ENCODE results near the gene IFT122.

Gene IFT122

DNA sequence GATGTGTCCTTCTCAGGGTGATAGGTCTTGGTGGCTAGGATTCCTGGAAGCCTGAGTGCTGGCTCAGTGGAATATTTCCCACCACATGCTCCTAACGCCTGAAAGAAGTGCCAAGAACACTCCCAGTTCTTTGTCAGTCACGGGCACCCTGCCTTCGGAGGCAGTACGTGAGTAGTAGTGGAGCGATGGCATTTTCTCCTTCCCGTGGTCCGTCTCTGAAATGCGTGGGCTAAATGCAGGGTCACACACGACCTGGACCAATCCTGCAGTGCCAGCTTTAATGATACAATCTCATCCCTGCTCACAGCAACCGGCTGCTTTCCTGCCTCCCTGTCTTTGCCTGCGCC, 117.5 kb downstream of the IFT122 start:
- DNase-seq (ENCODE audit: low spot score): no peak

DNA sequence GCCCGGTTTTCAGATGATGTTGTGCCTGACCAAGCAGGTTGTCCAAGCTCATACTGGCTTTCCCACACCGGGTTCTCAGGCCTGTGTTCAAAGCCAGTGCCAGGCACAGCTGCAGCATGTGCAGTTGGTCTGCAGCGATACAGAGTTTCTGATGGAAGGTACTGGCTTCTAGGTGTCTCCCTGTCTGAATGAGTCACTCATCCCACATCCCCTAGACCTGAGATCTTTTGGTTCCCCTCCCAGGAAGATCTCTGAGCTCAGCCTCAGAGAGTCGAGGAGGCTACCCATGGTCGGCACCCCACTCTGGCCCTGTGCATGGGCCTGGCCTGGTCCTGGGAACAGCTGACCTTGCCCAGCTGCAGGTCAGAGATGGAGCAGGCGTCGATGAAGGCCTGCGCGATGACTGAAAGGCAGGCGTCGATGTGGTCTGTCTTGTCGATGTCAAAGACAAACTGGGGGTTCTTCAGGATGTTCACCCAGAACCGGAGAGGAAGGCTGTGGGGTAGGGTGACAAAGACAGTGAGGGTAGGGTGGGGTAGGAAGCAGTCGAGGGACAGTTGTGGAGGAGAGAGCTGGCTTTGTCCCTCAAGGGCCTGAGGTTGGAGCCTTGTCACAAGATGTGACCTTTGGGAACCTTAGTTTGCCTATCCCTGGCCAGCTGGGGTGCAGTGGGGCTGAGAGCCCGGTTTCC, 118.2 kb downstream of the IFT122 start:
- no peak for DNase-seq (ENCODE audit: low spot score)

DNA sequence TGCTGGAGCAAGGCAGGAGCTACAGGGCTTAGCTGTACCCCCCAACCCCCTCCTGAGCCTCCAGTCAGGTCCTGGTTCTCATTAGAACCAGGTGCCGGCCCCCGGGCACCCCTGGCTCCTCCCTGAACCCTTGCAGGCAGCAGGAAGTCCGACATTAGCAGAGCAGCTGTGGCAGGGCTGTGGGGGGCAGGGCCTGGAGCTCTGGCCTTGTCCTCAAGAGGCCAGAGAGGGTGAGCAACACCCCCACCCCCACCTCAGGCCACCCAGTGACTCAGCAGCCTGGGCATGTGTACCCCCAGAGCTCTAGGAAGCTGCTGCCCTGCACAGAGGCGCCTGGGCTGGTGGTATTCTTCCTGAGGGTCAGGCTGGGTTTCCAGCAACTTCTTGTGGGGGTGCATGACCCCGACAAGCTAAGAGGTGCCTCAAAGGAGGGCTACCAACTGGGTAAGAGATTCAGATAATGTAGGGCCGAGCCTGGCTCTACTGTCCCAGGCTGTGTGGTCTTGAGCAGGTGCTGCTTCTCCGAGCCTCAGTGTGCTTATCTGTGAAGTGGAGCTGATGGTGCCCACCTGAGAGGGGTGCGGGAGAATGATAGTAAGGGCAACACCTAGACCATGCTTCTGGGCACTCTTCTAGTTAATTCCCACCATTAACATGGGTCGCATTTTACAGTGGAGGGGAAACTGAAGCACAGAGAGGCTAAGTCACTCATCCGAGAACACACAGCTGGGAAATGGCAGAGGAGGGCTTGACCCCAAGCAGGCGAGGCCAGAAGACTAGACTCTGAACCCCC, 118.9 kb downstream of the IFT122 start:
- no peak for DNase-seq (ENCODE audit: low spot score)

- DNase-seq (ENCODE audit: low spot score): no peak
Measured at GRCh38 chr3:129559565-129560079, 119.6 kb downstream of the IFT122 start.

- no peak for DNase-seq (ENCODE audit: low spot score)
Measured at GRCh38 chr3:129560269-129560787, 120.3 kb downstream of the IFT122 start.

DNA sequence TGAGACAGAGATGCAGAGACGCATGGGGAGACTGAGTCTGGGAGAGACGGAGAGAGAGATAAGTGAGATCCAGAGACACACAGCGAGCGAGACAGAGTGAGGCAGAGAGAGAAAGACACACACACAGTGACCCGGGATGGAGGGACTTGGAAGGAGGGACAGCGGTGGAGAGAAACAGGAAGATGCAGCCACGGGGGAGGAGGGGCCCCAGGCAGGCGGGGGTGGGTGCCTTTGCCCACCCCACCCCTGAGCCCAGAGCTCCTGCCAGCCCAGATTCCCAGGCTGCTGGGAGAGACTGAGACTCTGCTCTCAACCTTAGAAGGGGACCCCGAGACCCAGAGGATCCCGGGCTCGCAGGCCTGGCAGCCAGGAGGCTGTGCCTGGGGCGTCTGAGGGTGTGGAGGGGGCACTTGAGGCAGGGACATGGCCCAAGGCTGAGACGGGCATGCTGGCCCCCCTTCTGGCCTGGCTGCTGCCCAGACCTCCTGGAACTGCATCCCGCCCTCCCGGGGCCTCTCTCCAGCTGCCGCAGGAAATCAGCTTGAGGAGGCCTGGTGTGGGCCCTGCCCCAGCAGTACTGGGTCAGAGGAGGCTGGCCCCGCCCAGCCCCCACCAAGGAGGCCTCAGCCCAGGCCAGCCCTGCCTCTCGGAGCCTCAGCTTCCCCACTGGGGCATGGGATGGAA, 121.0 kb downstream of the IFT122 start:
- DNase-seq (ENCODE audit: low spot score): no peak

DNA sequence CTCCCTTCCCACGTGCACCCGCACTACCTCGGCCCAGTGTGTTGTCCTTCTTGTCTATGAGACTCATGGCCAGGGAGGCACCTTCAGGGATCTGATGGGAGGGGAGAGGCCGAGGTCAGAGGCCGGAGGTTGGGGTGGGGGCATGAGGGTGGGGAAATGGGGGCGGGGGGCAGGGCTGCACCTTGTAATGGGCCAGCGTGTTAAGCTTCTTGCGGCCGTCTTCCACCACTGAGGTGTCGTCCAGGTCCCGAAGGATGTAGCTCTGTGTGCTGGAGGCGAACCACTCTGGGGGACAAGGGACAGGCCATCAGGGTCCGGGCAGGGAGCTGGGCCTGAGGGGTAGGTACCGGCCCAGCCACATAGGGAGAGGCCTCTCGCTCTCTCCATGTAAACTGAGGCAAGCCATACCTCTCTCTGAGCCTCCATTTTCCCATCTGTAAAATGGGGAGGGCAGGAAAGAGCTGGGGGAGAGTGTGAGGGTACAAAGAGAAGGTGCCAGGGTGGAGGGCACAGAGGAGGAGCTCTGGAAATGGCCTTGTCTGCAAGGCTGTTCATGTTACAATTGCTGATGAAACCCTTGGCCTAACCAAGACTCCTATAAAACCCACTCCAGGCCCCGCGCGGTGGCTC, 121.7 kb downstream of the IFT122 start:
- no peak for DNase-seq (ENCODE audit: low spot score)

GRCh38 chr3:129562803-129563202, 122.8 kb downstream of the IFT122 start:
- no peak for DNase-seq (ENCODE audit: low spot score)

DNA sequence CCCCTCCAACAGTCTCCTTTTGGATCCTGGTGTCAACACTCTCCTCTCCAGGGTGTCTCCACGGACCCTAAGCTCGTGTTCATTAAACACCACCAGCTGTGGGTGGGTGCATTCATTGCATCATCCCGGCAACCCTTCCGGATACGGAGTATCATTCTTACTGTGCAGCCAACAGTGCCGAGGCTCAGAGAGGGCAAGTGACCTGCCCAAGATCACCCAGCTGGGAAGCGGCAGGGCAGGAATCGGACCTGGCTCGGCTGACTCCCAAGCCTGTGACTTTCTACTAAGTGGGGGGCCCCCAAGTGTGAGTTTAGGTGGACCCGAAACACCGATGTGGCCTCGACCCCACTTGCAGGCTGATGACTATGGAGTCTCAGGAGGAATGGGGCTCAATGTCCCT, 123.3 kb downstream of the IFT122 start:
- DNase-seq (ENCODE audit: low spot score): no peak

- no peak for DNase-seq (ENCODE audit: low spot score)
Measured at GRCh38 chr3:129563850-129564535, 124.0 kb downstream of the IFT122 start.

GRCh38 chr3:129564981-129565644, 125.1 kb downstream of the IFT122 start:
- no peak for DNase-seq (ENCODE audit: low spot score)

- no peak for DNase-seq (ENCODE audit: low spot score)
Measured at GRCh38 chr3:129565902-129566301, 125.9 kb downstream of the IFT122 start.

DNA sequence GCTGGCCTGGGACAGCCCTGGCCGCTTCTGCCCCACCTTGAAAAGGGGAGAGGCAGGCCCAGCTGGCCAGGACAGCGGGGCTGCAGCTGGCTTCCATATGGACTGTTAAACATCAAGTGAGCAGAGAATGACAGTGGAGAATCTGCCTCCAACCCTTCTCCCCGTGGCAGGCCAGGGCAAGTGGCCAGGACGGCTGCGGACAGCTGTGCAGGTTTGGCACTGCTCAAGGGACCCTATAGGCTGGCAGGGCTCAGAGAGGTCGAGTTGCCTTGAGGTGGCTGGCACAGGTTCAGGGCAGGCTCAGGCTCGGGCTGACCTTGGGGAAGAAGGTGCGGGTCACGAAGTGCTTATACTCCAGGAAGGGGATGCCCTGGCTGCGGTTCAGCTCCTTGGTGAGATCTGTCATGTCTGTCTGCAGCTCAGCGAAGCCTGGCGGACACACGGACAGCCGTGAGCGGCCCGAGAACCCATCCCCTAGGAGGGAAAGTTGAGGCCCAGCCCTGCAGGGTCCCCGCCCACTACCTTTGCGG, 127.2 kb downstream of the IFT122 start:
- DNase-seq (ENCODE audit: low spot score): no peak

GRCh38 chr3:129567939-129568338, 127.9 kb downstream of the IFT122 start:
- DNase-seq (ENCODE audit: low spot score): no peak

DNA sequence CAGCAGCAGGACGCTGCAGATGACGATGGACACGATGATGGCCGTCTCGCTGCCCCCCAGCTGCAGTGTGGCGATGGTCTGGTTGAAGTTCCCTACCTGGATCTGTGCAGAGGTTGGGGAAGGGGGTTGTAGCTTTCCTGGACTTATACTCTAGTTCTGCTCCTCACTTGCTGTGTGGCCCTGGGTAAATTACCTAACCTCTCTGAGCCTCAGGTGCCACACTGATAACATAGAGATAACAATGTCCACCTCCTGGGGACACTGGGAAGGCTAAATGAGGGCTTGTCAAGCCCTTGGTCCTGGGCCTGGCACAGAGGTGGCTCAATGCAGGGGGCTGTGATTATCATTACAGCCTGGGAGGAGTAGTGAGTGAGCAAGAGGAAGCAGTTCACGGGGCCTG, 129.8 kb downstream of the IFT122 start:
- DNase-seq (ENCODE audit: low spot score): no peak
